GM21360 (cell line): ENCODE measurements around the gene TTBK1.

ENCODE experiments used
- ATAC-seq: cut with Tn5 transposase; IDR thresholded peaks from one replicate; pipeline ENCODE4 v1.9.1; 2021; ENCODE audit warnings: mild to moderate bottlenecking, moderate library complexity; ENCODE audit not compliant: unreplicated experiment

Gene TTBK1

DNA sequence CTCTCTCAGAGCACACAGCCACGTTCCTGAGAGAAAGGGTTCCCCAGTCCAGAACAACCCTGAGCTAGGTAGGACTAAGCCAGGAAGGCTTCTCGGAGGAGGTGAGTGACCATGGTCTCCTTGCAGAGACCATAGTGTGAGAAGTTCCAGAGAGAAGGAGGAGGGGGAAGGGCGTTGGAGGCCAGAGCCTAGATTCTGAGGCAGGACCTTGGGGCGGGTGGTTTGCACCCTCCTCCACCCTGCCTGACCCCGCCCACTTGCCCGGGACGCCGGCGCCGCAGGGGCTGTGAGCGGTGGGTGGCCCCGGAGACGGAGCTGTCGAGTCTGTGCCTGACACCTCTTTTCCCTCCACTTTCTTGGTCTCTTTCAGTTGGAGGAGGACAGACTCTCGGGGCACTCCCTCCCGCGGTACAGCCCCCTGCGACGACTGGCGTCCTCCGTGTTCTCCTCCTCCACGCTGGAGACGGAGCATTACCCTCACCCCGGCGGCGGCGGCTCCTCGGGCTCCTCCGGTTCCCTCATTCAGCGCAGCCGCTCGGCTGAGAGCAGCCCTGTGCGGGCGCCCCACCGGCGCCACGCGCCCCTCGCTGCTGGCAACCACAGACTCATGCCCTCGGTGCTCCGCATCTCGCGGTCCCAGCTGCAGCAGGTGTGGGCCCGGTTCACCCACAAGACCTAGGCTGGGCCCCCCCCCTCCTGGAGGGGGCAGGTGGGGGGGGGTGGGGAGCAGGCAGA is 26.2 kb downstream of the TTBK1 start:
- no peak for ATAC-seq

DNA sequence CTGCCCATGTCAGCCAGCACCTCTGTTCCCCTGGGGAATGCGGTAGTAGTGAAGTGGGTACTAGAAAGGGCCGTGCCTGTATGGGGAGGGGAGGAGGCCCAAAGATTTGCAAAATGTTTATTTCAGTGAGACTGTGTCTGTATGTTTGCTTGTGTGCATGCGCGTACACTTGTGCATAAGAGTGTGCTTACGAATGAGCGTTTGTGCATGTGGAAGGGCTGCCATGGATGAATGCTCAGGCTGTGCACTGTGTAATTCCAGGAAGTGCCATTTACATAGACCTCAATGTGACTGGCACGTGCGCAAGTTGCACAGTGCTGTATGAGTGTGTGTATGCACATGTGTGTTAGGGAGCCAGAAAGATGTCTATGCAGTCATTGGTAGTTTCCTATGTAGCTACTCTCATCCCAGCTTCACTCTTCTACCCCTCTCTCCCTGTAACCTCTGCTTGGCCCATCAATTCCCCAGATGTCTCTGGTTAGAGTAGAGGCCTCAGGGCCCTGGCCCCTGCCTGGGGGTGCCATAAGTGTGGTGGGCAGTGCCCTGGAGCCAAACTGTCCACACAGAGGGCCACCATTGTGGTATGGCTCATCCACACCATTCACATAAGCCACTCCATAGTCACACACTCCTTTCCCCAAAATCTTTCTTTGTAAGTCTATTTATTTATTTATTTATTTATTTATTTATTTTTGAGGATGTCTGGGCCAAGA is 28.0 kb downstream of the TTBK1 start:
- no peak for ATAC-seq

DNA sequence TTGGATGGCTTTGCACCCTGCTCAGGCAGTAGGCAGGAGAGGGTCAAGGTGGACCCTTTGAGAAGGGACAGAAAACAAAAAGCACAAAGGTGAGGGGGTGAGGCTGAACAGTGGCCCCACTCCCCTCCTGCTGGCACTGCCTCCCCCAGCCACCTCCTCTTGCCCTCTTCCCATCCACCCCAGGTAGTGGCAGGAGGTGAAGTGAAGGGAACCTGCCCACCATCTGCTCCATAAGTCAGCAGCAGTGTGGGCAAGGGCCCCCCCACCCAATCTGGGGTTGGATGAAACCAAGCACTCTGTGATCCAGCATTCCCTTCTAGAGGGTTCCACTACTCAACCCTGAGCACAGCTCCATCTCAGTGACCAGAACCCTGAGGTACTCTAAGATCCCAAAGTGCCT is 28.7 kb downstream of the TTBK1 start:
- no peak for ATAC-seq

DNA sequence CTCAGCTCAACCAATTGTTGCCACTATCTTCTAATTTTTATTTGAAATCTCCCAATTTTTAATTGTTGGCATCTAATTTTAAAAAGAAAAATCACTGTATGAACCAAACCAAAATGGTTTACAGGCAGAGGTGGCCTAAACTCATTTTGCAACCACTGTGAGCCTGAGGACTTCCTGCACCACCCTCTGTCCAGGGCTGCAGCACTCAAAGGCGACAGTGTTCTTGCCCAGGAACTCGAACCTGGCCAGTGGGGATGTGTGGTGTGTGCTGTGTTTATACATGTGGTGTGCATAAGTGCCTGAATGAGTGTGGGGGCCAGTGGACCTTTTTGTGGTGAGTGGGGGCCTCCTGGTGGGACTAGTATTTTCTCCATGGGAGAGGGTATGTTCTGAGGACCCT is 30.4 kb downstream of the TTBK1 start:
- ATAC-seq, result no peak

DNA sequence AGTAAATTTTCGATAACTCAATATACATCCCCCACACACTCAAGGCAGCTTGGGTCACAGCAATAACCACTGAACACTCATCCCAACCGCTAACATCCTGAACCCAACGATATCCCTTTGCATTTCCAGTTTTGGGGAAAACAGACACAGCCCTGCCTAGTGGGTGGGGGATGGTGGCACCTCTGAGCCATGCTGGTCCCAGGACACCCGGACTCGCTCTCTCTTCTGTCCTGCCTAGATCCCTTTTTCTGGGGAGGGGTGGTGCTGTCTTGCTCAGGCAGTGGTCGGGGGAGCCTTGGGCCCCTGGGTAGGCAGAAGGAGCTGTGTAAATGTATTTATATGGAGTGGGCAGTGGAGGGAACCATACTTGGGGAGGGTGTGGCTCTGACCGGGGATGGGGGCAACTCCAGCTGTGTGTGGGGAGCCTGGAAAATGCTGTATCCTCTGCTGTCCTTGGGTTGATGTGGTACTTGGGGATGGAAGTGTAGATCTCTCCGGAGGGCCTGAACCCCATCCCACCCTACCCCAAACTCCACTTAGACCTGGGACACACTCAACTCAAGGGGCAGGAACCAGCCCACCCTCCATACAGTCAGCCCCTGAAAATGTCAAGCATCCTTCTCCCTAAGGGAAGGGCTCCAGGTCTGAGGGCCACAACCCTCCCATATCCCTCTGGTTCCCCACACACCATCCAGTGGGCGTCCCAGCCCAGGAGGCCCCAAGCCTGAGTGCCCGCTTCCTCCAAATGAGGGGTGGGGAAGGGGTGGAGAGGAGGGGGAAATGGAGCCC is 31.0 kb downstream of the TTBK1 start:
- no peak for ATAC-seq

DNA sequence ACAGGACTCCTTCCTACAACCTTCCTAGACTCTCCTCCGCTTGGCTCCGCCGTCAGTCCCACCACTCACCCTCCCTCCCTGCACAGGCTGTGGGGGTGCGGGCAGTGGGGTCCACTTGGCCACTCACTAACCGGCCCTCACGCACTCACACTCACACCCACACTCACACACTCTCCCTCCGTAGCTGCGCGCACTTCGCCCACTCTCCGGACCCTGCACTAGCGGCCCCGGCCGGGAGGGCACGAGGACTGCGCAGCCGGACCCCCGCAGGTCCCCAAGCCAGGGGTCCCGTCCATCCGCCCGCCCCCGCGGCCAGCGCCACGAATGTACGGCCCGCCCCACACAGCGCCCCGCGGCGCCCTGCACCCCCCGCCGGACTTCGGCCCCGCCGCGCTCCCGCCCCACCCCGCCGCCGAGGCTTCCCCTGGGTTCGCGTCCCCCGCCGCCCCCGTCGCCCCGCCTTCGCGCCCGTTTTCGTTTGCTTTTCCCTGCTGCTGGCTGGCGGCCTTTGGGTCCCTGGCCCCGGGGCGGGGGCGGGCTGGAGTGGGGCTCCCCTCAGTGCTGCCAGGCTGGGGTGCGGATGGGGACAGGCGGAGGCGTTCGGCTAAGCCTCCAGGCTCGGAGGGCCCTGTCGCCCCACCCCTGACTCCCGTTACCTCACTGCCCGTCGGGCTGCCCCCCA is 31.8 kb downstream of the TTBK1 start:
- ATAC-seq, result no peak

DNA sequence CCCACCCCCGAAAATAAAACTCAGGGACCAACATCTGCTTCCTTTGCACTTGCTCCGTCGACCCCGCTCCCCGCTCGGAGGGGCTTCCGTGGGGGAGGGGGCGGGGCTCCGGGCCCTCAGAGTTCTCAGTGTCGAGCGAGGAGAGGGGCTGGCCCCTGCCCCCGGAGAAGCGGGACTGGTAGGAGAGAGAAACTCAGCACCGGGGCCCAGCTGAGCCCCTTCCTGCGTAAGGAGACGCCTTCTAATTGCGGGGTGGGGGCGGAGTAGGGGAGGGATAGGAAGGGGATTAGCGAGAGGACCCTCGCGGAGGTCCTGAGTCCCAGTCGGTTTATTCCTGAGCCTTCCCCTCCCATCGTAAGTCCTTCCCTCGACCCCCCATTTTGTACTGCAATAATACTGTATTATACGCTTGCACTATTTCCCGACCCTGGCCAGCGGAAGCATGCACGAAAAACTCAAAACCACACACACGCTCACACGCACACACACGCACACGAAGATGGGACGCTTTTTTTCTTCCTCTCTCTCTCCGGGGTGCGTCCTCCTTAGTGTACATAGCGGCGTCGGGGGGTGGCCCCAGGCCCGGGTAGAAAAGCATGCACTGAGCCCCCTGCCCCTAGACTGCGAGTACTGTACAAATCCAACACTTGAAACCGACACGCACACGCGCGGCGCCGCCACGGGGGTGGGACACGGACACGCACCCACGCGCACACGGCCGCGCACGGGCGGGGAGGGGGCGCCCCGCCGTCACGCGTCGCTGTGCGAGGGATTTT is 32.7 kb downstream of the TTBK1 start:
- ATAC-seq, result no peak

DNA sequence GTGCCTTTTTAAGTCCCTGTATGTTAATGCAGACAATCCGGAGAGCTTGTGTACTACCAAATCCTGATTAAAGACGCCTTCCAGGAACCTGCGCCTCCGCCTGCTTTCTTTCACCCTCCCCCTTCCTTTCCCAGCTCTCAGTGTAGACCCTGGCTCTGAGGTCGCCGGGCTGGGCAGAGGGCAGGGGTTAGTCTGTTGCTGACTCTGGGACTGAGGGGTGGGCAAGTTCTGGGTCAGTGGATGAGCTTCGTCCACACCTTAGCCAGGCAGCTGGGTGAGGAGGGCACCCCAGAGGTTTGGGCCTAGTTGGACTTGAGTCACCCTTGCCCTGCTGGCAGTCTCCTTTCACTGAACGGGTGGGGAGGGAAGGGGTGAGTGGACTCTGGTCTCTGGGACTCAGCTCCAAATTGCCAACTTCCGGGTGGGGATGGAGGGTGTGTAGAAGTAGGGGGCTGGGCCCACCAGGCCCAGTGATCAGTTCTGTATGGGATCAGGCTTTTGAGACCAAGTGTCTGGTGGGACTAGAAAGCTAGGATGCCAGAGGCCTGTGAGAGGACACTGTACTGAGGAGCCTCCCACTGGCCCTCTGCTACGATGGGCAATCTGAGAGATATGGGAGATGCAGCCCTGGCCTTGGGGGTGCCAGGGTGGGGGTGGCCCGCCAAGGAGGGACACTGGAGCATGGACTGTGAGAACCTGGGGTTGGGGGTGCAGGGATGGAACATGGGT is 33.5 kb downstream of the TTBK1 start:
- ATAC-seq, result no peak

DNA sequence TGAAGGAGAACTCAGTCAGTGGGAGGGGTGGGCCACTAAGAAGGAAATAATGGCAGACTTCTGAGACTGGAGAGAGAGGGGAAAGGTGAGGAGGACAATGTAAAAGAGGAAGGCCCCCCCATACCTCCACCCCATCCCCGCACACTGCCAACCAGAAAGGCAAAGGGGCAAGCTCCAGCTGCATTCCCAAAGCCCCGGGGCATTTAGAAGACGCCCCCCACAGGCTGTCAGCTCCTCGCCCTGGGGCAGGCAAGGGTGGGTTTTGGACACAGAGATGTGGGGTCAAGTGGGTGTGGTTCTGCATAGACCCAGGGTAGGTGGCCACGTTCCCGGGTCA is 34.0 kb downstream of the TTBK1 start:
- no peak for ATAC-seq

DNA sequence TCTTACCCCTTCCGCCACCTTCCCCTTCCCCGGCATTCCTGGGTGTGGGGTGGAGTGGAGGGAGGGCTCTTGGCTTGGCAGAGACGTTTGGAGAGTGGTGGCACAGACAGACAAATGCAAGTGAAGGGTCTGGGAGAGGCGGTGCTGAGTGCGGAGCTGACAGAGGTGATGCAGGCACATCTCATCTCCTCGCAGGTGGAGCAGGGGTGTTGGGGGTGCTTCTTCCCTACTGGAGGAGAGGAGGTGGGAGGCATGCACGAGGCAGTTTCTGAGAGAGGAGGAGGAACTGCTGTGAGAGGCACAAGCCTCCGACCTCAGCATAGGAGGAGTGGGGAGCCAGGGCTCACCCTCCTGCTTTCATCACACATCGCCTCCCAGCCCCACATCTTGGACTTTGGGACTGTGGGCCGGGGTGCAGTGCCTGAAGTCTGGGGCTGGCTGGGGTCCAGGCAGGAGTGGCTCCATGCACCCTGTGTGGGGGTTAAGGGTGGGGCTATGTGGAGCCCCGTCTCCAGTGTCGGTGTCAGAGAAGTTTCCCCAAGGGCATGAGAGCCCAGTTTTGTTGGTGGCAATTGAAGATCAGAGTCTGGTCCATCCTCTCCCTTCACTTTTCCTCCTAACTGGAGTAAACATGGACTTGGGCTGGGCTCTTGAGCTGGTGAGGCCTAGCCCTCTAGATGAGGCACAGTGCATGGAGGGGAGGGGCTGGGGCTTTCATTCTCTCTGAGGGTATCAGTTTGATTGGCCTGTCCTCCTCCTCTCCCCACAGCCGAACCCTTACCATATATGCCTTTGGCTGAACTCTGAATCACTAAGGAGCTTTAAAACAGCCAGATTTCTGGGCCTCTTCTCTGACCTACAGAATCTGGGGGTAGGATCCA is 34.6 kb downstream of the TTBK1 start:
- ATAC-seq, result no peak

DNA sequence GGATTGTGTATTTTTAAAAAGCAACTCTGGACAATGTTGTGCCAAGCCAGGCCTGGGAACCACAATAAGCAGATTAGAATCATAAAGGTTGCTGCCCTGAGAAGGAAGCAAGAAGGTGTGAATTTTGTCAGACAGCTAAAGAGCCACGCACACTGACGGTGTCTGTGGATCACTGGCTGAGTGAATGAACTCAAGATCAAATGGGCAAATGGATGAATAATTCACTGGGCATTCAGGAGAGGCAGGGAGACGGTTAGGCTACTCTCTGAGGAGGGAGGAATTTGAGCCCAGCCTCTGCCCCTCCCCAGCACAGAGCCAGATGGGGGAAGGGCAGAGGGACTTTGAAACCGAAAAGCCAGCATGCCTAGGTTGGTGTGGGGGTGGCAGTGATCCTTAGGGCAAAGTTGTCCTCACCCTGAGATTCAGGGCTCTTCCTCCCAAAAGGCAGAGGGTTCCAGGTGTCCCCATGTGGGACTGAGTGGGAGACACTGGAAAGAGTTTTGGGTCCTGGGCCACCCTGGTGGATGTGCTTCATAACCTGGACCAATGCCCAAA is 35.3 kb downstream of the TTBK1 start:
- ATAC-seq, result no peak

DNA sequence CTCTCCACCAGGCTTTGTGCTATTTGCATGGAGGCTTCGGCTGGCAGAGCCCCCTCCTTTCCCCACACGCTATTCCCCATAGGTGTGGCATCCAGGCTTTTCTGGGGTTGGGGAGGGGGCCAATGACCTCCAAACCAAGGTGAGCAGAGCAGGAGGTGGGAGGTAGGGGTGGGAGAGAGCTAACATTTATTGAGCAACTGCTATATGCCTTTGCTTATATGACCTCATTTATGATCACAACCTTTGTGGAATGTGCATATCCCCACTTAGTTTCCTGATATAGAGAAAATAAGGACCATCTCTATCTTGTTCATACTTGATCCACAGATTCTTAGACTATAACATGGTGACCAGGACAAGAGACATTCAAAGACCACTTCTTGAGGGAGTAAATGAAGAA is 37.0 kb downstream of the TTBK1 start:
- no peak for ATAC-seq

DNA sequence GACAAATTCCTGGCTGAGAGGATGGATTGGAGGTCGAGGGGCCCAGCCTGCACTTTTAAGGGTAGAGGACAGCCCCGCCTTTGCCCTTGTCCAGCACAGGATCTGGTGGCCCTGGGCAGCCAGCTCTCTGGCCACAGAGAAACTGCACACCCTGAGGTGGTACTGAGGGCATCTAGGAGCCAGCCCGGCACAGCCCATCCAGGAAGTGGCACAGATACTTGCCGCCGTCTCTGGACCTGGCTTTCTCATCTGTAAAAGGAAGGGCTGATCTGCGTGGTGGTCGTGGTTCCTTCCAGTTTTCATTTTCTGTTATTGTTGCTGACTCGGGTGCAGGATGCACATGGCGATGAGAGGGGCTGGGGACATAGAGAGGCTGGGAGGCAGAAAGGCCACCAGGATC is 38.8 kb downstream of the TTBK1 start:
- no peak for ATAC-seq

DNA sequence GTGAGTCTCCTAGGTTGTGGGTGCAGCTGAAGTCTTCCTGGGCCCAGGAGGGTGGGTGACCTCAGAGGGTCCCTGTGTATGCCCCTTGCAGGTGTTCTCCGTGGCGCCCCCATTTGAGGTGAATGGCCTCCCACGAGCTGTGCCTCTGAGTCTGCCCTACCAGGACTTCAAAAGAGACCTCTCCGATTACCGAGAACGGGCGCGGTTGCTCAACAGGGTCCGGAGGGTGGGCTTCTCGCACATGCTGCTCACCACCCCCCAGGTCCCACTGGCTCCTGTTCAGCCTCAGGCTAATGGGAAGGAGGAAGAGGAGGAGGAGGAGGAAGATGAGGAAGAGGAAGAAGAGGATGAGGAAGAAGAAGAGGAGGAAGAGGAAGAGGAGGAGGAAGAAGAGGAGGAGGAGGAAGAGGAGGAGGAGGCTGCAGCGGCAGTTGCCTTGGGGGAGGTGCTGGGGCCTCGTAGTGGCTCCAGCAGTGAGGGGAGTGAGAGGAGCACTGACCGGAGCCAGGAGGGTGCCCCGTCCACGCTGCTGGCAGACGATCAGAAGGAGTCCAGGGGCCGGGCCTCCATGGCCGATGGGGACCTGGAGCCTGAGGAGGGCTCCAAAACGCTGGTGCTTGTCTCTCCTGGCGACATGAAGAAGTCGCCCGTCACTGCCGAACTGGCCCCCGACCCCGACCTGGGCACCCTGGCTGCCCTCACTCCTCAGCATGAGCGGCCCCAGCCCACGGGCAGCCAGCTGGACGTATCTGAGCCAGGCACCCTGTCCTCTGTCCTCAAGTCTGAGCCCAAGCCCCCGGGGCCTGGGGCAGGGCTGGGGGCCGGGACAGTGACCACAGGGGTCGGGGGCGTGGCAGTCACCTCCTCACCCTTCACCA is 39.6 kb downstream of the TTBK1 start:
- ATAC-seq, result no peak

DNA sequence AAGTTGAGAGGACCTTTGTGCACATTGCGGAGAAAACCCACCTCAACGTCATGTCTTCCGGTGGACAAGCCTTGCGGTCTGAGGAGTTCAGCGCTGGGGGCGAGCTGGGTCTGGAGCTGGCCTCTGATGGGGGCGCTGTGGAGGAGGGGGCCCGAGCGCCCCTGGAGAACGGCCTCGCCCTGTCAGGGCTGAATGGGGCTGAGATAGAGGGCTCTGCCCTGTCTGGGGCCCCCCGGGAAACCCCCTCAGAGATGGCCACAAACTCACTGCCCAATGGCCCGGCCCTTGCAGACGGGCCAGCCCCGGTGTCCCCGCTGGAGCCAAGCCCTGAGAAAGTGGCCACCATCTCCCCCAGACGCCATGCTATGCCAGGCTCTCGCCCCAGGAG is 40.2 kb downstream of the TTBK1 start:
- no peak for ATAC-seq

DNA sequence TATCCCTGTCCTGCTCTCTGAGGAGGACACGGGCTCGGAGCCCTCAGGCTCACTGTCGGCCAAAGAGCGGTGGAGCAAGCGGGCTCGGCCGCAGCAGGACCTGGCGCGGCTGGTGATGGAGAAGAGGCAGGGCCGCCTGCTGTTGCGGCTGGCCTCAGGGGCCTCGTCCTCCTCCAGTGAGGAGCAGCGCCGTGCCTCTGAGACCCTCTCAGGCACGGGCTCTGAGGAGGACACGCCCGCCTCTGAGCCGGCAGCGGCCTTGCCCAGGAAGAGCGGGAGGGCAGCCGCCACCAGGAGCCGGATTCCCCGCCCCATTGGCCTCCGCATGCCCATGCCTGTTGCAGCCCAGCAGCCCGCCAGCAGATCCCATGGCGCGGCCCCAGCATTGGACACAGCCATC is 40.6 kb downstream of the TTBK1 start:
- no peak for ATAC-seq

DNA sequence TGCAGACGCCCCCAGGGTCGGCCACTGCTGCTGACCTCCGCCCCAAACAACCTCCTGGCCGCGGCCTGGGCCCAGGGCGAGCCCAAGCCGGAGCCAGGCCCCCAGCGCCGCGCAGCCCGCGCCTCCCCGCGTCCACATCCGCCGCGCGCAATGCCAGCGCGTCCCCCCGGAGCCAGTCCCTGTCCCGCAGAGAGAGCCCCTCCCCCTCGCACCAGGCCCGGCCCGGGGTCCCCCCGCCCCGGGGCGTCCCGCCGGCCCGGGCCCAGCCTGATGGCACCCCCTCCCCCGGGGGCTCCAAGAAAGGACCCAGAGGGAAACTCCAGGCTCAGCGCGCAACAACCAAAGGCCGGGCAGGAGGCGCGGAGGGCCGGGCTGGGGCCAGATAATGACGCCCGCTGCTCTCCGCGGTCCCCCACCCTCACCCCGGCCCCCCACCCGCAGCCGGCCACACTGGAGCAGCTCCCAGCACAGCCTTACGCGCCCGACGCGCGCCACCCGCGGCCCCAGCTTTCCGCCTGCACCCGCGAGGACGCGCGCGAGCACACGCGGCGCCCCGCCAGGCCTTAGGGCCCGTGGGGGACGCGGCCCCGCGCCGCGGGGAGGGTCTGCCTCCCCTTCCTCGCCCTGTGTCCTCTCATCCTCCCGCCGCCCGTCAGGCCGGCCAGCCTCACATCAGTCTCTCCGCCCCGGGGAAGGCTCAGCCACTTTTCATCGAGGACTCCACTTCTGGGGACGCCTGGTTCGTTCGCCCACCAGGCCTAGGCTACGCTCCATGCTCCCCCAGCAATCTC is 41.9 kb downstream of the TTBK1 start:
- ATAC-seq, result no peak
